NT2/D1 (cell line): Measurements from ENCODE around the gene TDRD6.

Source experiments
- DNase-seq: peaks from one replicate; pipeline ENCODE4 v3.0.0-alpha.2; 2011; ENCODE audit warnings: low read depth, low spot score
- H3K27me3 ChIP-seq: 2 replicates; pipeline ENCODE4 v1.6.0; 2011; ENCODE audit warnings: mild to moderate bottlenecking; ENCODE audit not compliant: insufficient read length, insufficient read depth
- H3K36me3 ChIP-seq: 2 replicates; pipeline ENCODE4 v1.6.1; 2011; ENCODE audit warnings: mild to moderate bottlenecking, low read length, mixed read lengths; ENCODE audit not compliant: insufficient read depth, insufficient read length
- H3K4me1 ChIP-seq: 2 replicates; pipeline ENCODE4 v1.5.1; 2011; ENCODE audit not compliant: insufficient read depth, insufficient read length
- H3K4me3 ChIP-seq: 2 replicates; pipeline ENCODE4 v1.5.1; 2011; ENCODE audit warnings: low read depth; ENCODE audit not compliant: insufficient read length
- H3K9ac ChIP-seq: 2 replicates; pipeline ENCODE4 v1.6.0; 2011; ENCODE audit warnings: low read depth; ENCODE audit not compliant: insufficient read length
- H3K9me3 ChIP-seq: 2 replicates; pipeline ENCODE4 v1.5.1; 2011; ENCODE audit warnings: mild to moderate bottlenecking, low read length; ENCODE audit not compliant: insufficient read depth
- SUZ12 ChIP-seq: IDR thresholded peaks from 2 replicates; pipeline ENCODE4 v1.6.1; 2011; ENCODE audit not compliant: insufficient read length, insufficient read depth; ENCODE audit errors: extremely low read depth
- YY1 ChIP-seq: IDR thresholded peaks from 2 replicates; pipeline ENCODE4 v1.6.1; 2011; ENCODE audit not compliant: insufficient read length, insufficient read depth
- ZNF274 ChIP-seq: IDR thresholded peaks from 2 replicates; pipeline ENCODE4 v1.6.1; 2011; ENCODE audit warnings: mild to moderate bottlenecking, low read depth, low read length

TDRD6 gene

DNA sequence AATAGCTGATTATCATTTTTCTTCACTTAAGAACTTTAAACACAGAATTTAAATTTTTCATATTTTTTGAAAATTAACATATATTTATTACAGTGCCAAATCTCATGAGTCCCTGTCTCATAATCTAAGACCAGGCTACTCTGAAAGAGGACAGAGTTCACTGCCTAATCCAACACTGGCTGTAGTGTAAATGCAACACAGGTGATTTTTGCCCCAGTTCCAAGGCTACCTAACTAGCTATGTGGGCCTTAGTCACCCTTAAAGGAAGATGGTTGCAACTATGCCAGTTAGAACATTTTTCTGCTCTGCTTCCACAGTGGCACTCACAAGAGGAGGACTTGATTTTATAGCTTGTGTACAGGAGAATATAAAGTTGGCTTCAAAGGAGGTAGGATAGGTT lies 30.0 kb upstream of the TDRD6 start:
- Histone ChIP-seq H3K9ac (no peak overlapping the region), H3K27me3 (peaks cover 25% of the 10 kb centered on the region), H3K4me3 (no peak overlapping the region), H3K36me3 (no peaks in the 10 kb centered on the region), H3K4me1 (no peaks in the 10 kb centered on the region), H3K9me3 (no peaks in the 10 kb centered on the region)
- TF ChIP-seq YY1, result no peak
- TF ChIP-seq SUZ12, result no peak
- TF ChIP-seq ZNF274, result no peak
- DNase-seq, result no peak

DNA sequence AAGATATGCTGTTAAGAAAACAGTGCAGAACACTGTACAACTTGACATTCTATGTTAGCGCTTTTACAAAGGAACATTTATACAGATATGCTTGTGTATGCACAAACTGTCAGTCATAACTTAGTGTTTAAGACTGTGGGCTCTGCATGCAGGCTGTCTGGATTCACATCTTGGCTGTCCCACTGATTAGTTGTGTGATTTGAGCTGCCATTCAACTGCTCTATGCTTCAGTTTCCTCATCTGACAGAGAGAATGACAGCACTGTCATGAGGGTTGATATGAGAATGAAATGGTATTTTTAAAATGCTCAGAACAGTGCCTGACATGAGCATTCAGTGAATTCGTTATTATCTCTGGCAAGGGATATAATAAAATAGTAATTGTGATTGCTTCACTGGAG lies 26.2 kb upstream of the TDRD6 start:
- no peaks in the 10 kb centered on the region for H3K27me3 ChIP-seq
- H3K9me3 ChIP-seq, result no peaks in the 10 kb centered on the region
- no peak for DNase-seq
- TF ChIP-seq SUZ12 (no peak), YY1 (no peak), ZNF274 (no peak)
- H3K4me3 ChIP-seq, result no peak overlapping the region
- H3K36me3 ChIP-seq, result no peaks in the 10 kb centered on the region
- no peaks in the 10 kb centered on the region for H3K4me1 ChIP-seq
- no peak overlapping the region for H3K9ac ChIP-seq

DNA sequence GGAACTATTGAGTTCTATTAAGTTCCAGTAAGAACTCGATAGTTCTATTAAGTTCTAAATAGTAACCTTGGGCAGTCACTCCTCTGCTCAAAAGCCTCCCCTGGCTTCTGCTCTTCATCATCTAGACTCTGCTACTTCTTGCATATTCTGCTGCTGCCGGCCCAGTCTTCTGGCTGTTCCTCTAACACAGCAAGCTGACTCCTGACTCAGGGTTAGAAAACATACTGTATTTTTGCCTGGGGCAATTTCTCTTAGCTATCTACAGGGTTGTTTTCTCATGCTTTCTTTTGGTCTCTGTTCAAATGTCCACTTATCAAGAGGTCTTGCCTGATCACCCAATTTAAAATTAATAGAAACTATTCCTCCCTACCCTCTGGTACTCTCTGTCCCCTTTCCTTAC lies 20.3 kb upstream of the TDRD6 start:
- DNase-seq, result no peak
- Histone ChIP-seq H3K4me1 (no peaks in the 10 kb centered on the region), H3K9me3 (no peaks in the 10 kb centered on the region), H3K9ac (no peak overlapping the region), H3K36me3 (no peaks in the 10 kb centered on the region), H3K27me3 (no peaks in the 10 kb centered on the region), H3K4me3 (no peak overlapping the region)
- TF ChIP-seq ZNF274, result no peak
- no peak for TF ChIP-seq SUZ12
- TF ChIP-seq YY1, result no peak

DNA sequence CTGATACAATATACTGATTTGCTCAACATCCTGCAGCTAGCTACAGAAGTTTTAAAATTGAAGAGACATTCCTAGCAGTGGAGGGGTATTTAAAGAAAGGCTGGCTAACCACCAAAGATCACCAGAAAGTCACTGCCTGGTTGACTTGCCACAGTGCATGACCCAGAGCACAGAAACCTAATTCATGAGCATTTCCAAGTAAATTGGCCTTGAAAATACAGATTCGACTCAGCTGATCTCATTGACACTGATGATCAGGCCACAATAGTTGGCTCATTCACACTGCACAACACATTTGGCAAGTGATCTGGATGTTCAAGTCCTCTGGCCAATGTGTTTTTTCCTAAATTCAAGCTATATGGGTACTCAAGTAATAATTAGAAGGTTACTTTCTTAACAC lies 13.3 kb upstream of the TDRD6 start:
- H3K9me3 ChIP-seq, result no peaks in the 10 kb centered on the region
- DNase-seq, result no peak
- no peaks in the 10 kb centered on the region for H3K27me3 ChIP-seq
- H3K9ac ChIP-seq, result no peak overlapping the region
- H3K36me3 ChIP-seq, result no peaks in the 10 kb centered on the region
- TF ChIP-seq SUZ12, result no peak
- no peak overlapping the region for H3K4me3 ChIP-seq
- H3K4me1 ChIP-seq, result no peaks in the 10 kb centered on the region

DNA sequence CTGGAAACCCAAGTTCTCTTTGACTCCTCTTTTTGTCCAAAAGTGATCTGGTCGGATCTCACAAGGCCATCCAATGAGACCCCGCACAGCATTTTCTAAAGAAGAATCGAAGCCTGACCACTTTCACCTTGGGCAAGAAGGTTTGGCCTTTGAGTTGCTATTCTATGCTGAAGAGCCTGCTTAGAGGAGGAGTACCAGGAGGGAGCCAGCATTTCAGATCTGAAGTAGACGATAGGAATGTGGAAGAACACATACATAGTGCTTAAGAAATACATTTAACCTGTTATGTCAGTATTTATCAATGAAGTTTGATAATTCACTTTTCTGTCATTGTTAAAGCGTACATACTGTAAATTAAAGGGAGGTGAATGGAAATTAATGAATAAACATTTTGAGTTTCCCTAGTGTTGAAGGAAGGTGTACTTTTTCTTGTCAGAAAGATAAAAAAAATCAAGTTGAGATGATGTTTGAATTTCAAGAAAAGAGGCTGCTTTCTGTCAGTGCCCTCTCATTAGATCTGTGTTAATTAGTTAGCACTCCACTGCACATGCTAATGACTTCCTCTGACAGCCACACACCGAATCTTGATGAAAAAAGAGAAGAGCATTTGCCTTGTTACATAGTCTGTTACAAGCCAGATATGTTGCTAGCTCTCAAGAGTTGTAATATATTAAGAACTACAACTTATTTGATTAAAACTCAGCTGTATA lies 10.9 kb upstream of the TDRD6 start:
- H3K4me1 ChIP-seq, result no peaks in the 10 kb centered on the region
- H3K4me3 ChIP-seq, result no peak overlapping the region
- no peaks in the 10 kb centered on the region for H3K36me3 ChIP-seq
- H3K9ac ChIP-seq, result no peak overlapping the region
- TF ChIP-seq ZNF274 (no peak), SUZ12 (no peak), YY1 (no peak)
- no peak for DNase-seq
- no peaks in the 10 kb centered on the region for H3K27me3 ChIP-seq
- no peaks in the 10 kb centered on the region for H3K9me3 ChIP-seq

DNA sequence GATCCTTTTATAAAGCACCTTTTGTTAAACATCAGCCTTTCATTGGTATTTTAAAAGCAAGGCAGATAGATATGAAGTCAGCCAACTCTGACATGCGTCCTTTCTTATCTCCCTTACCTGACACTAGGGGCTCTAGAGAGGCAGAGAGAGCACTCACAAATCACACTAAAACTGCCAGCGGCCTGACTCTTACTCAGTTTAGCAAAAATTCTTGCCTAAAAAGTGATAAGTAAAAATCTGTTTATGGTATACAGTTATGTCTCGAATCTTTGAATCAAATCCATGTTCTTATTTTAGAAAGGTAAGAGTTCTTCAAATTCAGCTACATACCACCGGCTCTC lies 10.4 kb upstream of the TDRD6 start:
- Histone ChIP-seq H3K4me3 (no peak overlapping the region), H3K4me1 (no peaks in the 10 kb centered on the region), H3K36me3 (no peaks in the 10 kb centered on the region), H3K9me3 (no peaks in the 10 kb centered on the region), H3K9ac (no peak overlapping the region), H3K27me3 (no peaks in the 10 kb centered on the region)
- no peak for DNase-seq
- TF ChIP-seq YY1 (no peak), SUZ12 (no peak), ZNF274 (no peak)

DNA sequence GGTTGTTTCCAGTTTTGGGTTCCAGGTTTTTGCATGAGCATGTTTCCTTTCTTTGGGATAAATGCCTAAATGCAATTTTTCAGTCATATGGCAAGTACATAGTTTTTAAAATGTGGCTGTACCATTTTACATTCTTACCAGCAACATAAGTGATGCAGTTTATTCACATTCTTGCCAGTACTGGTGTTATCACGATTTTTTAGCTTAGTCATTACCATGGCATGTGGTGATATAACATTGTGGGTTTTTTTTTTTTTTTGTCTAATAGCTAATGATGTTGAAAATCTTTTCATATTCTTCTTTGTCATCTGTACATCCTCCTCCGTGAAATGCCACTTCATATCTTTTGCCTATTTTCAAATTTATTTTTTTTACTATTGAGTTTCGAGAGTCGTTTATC lies 2.9 kb upstream of the TDRD6 start:
- H3K9me3 ChIP-seq, result no peaks in the 10 kb centered on the region
- no peak for DNase-seq
- no peaks in the 10 kb centered on the region for H3K36me3 ChIP-seq
- no peak overlapping the region for H3K4me3 ChIP-seq
- TF ChIP-seq ZNF274 (no peak), YY1 (no peak), SUZ12 (no peak)
- no peak overlapping the region for H3K9ac ChIP-seq
- no peaks in the 10 kb centered on the region for H3K27me3 ChIP-seq
- no peaks in the 10 kb centered on the region for H3K4me1 ChIP-seq
